Gastrocnemius medialis (tissue), 4 donors: Measurements from ENCODE around the gene NUB1. TPM values are rescaled to one million over a fixed set of nuclear protein-coding genes. Genes with fewer than 3 reads are reported as not detected.

Experiments used
- ATAC-seq, 2 donors: fragments of 150-250 bp; one replicate each; pipeline ENCODE4 v1.9.1; 2016
- DNase-seq, 2 donors: peaks; one replicate each; pipeline ENCODE4 v3.0.0-alpha.2; 2019
- H3K27ac ChIP-seq, 4 donors: fragments of 200-600 bp; sonication (generic); 1 replicate in 1 of 4; 2 replicates in 3 of 4; pipeline ENCODE4 v1.5.1; 2016 to 2018; ENCODE audit warnings: mild to moderate bottlenecking in 2 of 4, moderate library complexity in 1 of 4
- H3K27me3 ChIP-seq, 3 donors: fragments of 200-600 bp; sonication (generic) in 2 of 3; 1 replicate in 1 of 3; 2 replicates in 2 of 3; pipeline versions ENCODE4 v1.5.1 to v1.6.0; 2016 to 2019; ENCODE audit warnings: mild to moderate bottlenecking in 1 of 3, moderate library complexity in 1 of 3
- H3K36me3 ChIP-seq, 2 donors: fragments of 200-600 bp; sonication (generic) in 1 of 2; one replicate each; pipeline ENCODE4 v1.5.1; 2017 to 2018
- H3K4me1 ChIP-seq, 2 donors: fragments of 200-600 bp; sonication (generic) in 1 of 2; one replicate each; pipeline ENCODE4 v1.5.1; 2016 to 2017; ENCODE audit warnings: mild to moderate bottlenecking in 2 of 2
- H3K4me3 ChIP-seq, 4 donors: fragments of 200-600 bp; sonication (generic) in 3 of 4; 1 replicate in 1 of 4; 2 replicates in 3 of 4; pipeline ENCODE4 v1.5.1; 2016 to 2019; ENCODE audit warnings: mild to moderate bottlenecking in 2 of 4
- H3K9me3 ChIP-seq, 3 donors: fragments of 200-600 bp; sonication (generic) in 2 of 3; 1 replicate in 1 of 3; 2 replicates in 2 of 3; pipeline ENCODE4 v1.5.1; 2016 to 2019
- POLR2A ChIP-seq, 2 donors: fragments of 450-650 bp; IDR thresholded peaks; one replicate each; pipeline ENCODE4 v1.6.1; 2017; ENCODE audit warnings: antibody characterized with exemption in 2 of 2, mild to moderate bottlenecking in 2 of 2, moderate library complexity in 2 of 2
- in situ Hi-C, 4 donors: fragments of 200-750 bp; cut with MboI; loops; one replicate each; pipeline versions ENCODE4 v1.15.0 to v1.8.0; 2017; ENCODE audit warnings: low sequenced_read_pairs in 4 of 4
- intact Hi-C: fragments of 100-400 bp; cut with DNase I; formaldehyde crosslinking; loops from one replicate; pipeline ENCODE4 v1.15.1; 2023; ENCODE audit warnings: low total_unique reads
- total RNA-seq, 4 donors: library from RNA; depleted of rRNA; stranded (reverse); fragments of >200 nt; gene quantifications; one replicate each; pipeline versions ENCODE4 v1.1.0 to v1.2.3, GENCODE V29; 2016
- TF ChIP-seq, protein P1 (sequence below), 5 experiments: fragments of 450-650 bp in 3 of 5; fragments of 200-600 bp in 2 of 5; sonication (generic) in 2 of 5; IDR thresholded peaks in 4 of 5; conservative IDR thresholded peaks in 1 of 5; 1 replicate in 4 of 5; 2 replicates in 1 of 5; pipeline ENCODE4 v1.5.1; 2016 to 2019; ENCODE audit warnings: antibody characterized with exemption in 5 of 5, mild to moderate bottlenecking in 3 of 5, moderate library complexity in 3 of 5

Gene NUB1
- total RNA-seq, 4 donors from 2014 or later, result 45.3 to 59.0 (median 49.7) TPM

DNA sequence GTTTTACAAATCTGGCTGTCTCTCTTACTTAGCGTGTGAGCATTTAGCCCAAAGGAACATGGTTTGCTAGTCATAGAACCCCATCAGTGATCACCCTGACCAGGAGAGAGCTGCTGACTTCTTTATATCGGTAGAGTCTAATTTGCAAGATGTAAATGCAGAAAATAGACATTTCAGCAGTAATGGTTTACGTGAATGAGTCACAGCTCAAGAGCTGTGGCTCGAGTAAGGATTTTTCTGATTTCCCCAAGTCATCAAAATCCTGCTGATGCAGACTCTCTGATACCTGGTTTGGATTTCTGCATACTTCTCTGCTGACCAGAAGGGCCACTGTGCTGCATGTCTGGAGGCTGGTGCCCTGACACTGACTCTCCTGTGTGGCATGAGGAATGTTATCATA lies 25.7 kb downstream of the NUB1 start:
- H3K27ac ChIP-seq, result no peak overlapping the region
- ATAC-seq, result no peak
- in situ Hi-C loops, result loop anchor here (5.0 to 25.0 kb wide), 3 partner anchors 80 to 395 kb away; no protein-coding TSS in a partner anchor

DNA sequence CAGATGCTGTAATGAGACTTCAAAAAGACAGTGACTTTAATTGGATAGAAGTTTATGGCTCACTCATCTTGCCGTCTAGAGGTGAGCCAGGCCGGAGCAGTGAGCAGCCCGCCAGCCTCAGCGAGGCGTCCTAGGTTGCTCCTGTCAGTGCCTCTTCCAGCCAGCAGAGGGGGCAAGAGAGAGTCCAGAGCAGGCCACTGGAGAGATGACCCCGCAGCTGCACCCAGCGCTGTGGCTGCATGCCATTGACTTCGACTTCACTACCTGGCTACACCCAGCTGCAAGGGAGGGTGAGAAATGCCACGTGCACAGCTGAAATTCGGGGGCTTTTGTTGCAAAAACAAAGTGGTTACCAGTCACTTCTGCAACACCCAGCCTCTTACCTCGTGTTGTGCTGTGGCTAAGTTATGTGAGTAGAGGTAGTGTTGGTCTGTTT lies 26.5 kb downstream of the NUB1 start:
- H3K9me3 ChIP-seq, result no peaks in the 10 kb centered on the region
- H3K4me1 ChIP-seq, result peaks cover 0 to 3% of the 10 kb centered on the region in 2 donors
- peak; percentile 49 to 77 for DNase-seq
- H3K36me3 ChIP-seq, result peaks cover 0 to 40% of the 10 kb centered on the region in 2 donors
- intact Hi-C loops, result loop anchor here (1.0 kb wide), 1 partner anchor 80 kb away; no protein-coding TSS in a partner anchor
- no peaks in the 10 kb centered on the region for H3K27me3 ChIP-seq
- H3K27ac ChIP-seq, result no peak overlapping the region
- ATAC-seq, result peak; percentile 82 to 96
- in situ Hi-C loops, result loop anchor here (5.0 to 25.0 kb wide), 3 partner anchors 79 to 394 kb away; no protein-coding TSS in a partner anchor
- H3K4me3 ChIP-seq, result no peak overlapping the region
- no peak for TF ChIP-seq POLR2A (IDR thresholded peaks at IDR 0.05)
- TF ChIP-seq, protein P1, sequence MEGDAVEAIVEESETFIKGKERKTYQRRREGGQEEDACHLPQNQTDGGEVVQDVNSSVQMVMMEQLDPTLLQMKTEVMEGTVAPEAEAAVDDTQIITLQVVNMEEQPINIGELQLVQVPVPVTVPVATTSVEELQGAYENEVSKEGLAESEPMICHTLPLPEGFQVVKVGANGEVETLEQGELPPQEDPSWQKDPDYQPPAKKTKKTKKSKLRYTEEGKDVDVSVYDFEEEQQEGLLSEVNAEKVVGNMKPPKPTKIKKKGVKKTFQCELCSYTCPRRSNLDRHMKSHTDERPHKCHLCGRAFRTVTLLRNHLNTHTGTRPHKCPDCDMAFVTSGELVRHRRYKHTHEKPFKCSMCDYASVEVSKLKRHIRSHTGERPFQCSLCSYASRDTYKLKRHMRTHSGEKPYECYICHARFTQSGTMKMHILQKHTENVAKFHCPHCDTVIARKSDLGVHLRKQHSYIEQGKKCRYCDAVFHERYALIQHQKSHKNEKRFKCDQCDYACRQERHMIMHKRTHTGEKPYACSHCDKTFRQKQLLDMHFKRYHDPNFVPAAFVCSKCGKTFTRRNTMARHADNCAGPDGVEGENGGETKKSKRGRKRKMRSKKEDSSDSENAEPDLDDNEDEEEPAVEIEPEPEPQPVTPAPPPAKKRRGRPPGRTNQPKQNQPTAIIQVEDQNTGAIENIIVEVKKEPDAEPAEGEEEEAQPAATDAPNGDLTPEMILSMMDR (IDR thresholded peaks at IDR 0.05 in 4 of 5, conservative IDR thresholded peaks at IDR 0.05 in 1 of 5), result peak; percentile 86 to 95 (median 95)

More for the DNA sequence above, 25.7 kb downstream of the NUB1 start:
- DNase-seq, result no peak
- intact Hi-C loops, result loop anchor here (2.0 kb wide), 1 partner anchor 394 kb away; no protein-coding TSS in a partner anchor
- peaks cover 0 to 43% of the 10 kb centered on the region in 2 donors for H3K36me3 ChIP-seq
- no peaks in the 10 kb centered on the region for H3K9me3 ChIP-seq
- no peak overlapping the region for H3K4me3 ChIP-seq
- H3K27me3 ChIP-seq, result no peaks in the 10 kb centered on the region
- H3K4me1 ChIP-seq, result peaks cover 0 to 3% of the 10 kb centered on the region in 2 donors
- no peak for TF ChIP-seq POLR2A (IDR thresholded peaks at IDR 0.05)
- TF ChIP-seq, protein P1 (IDR thresholded peaks at IDR 0.05 in 4 of 5, conservative IDR thresholded peaks at IDR 0.05 in 1 of 5), result no peak

DNA sequence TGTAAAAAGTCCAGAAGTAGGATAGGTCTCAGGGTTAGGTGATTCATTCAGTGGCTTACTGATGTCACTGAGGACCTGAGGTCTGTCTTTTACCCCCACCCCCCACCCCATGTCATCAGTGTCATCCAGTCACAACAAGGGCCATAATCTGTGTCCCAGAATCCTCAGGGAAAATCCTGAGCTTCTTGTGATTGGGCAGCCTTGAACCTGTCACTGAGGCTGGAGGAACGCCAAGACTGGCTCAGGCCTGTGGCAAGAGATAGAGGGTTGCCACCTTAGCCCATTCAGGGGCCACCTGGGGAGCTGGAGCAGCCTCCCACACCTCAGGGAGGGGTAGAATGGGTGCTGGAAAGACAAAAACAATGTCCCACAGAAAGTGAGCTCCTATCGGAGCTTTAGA lies 29.7 kb downstream of the NUB1 start:
- no peak for ATAC-seq
- intact Hi-C loops, result no loop called here

DNA sequence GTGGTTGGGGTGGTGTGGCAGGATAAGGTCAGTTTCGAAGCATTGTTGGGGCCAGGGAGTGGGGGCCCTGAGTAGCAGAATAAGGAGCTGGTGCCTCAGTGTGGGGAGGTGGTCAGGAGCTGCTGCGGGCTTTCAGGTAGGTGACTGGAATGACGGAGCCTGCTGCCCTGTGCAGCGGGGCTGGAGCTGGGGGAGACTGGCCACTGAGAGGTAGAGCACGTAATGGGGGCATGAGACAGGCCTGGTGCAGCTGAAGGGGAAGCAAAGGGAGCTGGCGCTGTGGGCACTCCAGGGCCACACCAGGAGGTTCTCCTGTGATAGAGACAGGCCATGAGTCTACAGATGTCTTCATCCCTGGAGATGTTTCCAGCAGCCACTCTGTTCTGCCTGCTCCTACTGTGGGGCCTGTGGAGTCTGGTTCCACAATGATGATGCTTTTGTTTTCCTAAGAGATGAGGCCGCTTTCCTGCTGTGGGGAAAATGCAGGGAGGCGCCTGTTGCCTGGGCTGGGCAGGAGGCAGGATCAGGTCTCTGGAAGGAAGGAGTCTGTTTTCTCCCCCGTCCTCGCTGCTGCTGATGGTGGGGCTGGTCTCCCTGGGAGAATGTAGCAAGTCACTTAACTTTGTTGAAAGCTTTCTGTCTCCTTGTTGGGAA lies 31.1 kb downstream of the NUB1 start:
- in situ Hi-C loops (loop anchor here (25.0 kb wide), 1 partner anchor 390 kb away; no protein-coding TSS in a partner anchor), intact Hi-C loops (no loop called here)
- Histone ChIP-seq H3K27ac (no peak overlapping the region), H3K4me3 (no peak overlapping the region), H3K27me3 (no peaks in the 10 kb centered on the region), H3K9me3 (no peaks in the 10 kb centered on the region), H3K36me3 (peaks cover 0 to 75% of the 10 kb centered on the region in 2 donors), H3K4me1 (peaks cover 0 to 3% of the 10 kb centered on the region in 2 donors)
- TF ChIP-seq POLR2A (IDR thresholded peaks at IDR 0.05), result no peak
- TF ChIP-seq, protein P1 (IDR thresholded peaks at IDR 0.05 in 4 of 5, conservative IDR thresholded peaks at IDR 0.05 in 1 of 5), result no peak
- ATAC-seq (no peak), DNase-seq (no peak)

More for the DNA sequence above, 29.7 kb downstream of the NUB1 start:
- no peaks in the 10 kb centered on the region for H3K9me3 ChIP-seq
- no peak for TF ChIP-seq POLR2A (IDR thresholded peaks at IDR 0.05)
- TF ChIP-seq, protein P1 (IDR thresholded peaks at IDR 0.05 in 4 of 5, conservative IDR thresholded peaks at IDR 0.05 in 1 of 5), result no peak
- H3K27me3 ChIP-seq, result no peaks in the 10 kb centered on the region
- H3K27ac ChIP-seq, result no peak overlapping the region
- in situ Hi-C loops, result loop anchor here (25.0 kb wide), 1 partner anchor 391 kb away; no protein-coding TSS in a partner anchor
- H3K4me1 ChIP-seq, result peaks cover 0 to 3% of the 10 kb centered on the region in 2 donors
- H3K4me3 ChIP-seq, result no peak overlapping the region
- no peak for DNase-seq
- H3K36me3 ChIP-seq, result peaks cover 0 to 61% of the 10 kb centered on the region in 2 donors
